Activated naive CD4-positive, alpha-beta T cell treated with anti-CD3 and anti-CD28 coated beads for 36 hours (primary cell): ENCODE data around the gene SLC35E1. TPM values are rescaled to one million over a fixed set of nuclear protein-coding genes. Genes with fewer than 3 reads are reported as not detected.
A peak's percentile ranks its signal among the peaks of the same experiment; 100 is the strongest.

Experiments
- CTCF ChIA-PET: fragments of 350-600 bp; sonication (Branson Sonifier 250); formaldehyde crosslinking; loops from one replicate; lab custom pipeline; 2021; ENCODE audit warnings: antibody characterized with exemption; lab: Charles Lee
- DNase-seq: peaks from one replicate; pipeline ENCODE4 v3.0.0-alpha.2; 2020
- H3K27ac Mint-ChIP-seq: one replicate; pipeline ENCODE4 v1.8.0; 2021; ENCODE audit warnings: mild to moderate bottlenecking, mixed read lengths
- H3K27me3 Mint-ChIP-seq: one replicate; pipeline ENCODE4 v1.8.0; 2021; ENCODE audit warnings: low read depth, mixed read lengths
- H3K36me3 Mint-ChIP-seq: one replicate; pipeline ENCODE4 v1.8.0; 2021; ENCODE audit warnings: low read depth, mixed read lengths
- H3K4me1 Mint-ChIP-seq: one replicate; pipeline ENCODE4 v1.8.0; 2021; ENCODE audit warnings: low read depth, mixed read lengths
- H3K4me3 Mint-ChIP-seq: one replicate; pipeline ENCODE4 v1.8.0; 2021; ENCODE audit warnings: mild to moderate bottlenecking, moderate library complexity, mixed read lengths
- H3K9me3 Mint-ChIP-seq: one replicate; pipeline ENCODE4 v1.8.0; 2021; ENCODE audit warnings: mixed read lengths
- intact Hi-C: fragments of 100-400 bp; cut with micrococcal nuclease; formaldehyde crosslinking; loops from one replicate; pipeline ENCODE4 v1.15.1; 2023
- total RNA-seq, 2 experiments: library from RNA; stranded (reverse); gene quantifications; one replicate each; pipeline ENCODE4 v1.2.3, GENCODE V29; 2021

Gene SLC35E1
- total RNA-seq, 2 experiments from 2014 or later = 21.7 to 22.1 TPM

DNA sequence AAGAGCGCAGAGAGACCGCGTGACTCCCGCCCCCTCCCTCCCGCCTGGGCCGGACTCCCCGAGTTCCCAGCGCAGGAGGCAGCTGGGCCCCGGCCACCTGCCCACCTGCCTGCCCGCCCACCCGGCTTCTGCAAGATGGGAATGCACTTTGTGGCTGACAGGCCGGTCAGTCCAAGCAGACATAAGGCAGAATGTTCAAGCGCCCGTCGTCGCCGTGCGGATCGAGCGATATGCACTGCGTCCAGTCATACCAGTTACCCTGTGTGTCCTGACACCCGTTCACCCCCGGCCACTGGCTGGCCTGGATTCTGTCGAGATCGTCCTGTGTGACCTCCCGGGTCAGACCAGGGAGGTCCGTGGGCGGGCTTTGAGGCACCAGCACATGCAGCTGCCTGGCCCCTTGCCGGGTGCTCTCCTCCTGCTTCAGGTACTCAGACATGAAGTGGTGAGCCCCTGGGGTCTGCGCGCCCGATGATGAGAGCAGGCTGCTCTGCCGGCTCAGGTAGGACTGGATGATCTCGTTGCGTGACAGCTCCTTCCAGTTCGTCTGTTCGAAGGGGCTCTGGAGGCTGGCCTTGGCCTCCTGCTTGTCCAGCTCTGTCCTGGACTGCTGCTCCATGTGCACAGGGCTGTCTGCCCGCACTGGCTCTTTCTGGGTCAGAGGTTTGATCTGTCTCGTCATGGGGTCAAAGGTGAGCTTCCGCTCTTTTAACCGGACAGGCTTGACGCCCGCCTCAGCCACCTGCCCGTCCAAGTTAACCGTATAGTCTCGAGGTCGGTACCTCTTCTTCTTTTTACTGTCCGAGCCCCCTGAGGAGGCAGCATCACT lies 3.9 kb upstream of the SLC35E1 start:
- H3K36me3 Mint-ChIP-seq = peaks cover 13% of the 10 kb centered on the region
- intact Hi-C loops = no loop called here
- no peaks in the 10 kb centered on the region for H3K9me3 Mint-ChIP-seq
- H3K27me3 Mint-ChIP-seq = no peaks in the 10 kb centered on the region
- no peak overlapping the region for H3K27ac Mint-ChIP-seq
- H3K4me3 Mint-ChIP-seq = no peak overlapping the region
- DNase-seq = no peak
- CTCF ChIA-PET = interaction anchor here (1.0 kb wide), 1 partner anchor 8 kb away, joined by 3 read pairs; no protein-coding TSS in a partner anchor
- H3K4me1 Mint-ChIP-seq = peaks cover 46% of the 10 kb centered on the region

DNA sequence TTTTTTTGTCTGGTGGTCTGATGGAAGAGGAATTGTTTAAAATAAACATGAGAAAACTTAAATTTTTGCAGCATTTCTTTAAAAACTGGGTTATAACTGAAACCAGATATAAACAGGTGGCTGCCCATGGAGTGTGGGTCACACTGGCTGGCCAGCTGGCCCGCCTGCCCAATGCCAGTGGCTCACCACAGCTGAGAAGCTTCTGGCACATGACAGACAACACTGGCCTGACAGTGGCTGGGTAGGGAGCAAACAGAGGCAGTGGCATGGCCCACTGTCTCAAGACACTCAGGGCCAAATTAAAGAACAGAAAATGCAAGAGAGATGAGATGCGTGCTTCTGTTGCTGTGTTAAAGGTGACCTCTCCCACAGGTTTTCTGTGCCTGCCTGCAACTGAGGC lies 3.1 kb upstream of the SLC35E1 start:
- no peaks in the 10 kb centered on the region for H3K27me3 Mint-ChIP-seq
- DNase-seq = no peak
- no peaks in the 10 kb centered on the region for H3K9me3 Mint-ChIP-seq
- intact Hi-C loops = no loop called here
- peaks cover 13% of the 10 kb centered on the region for H3K36me3 Mint-ChIP-seq
- H3K4me1 Mint-ChIP-seq = peaks cover 49% of the 10 kb centered on the region
- CTCF ChIA-PET = interaction anchor here (1.0 kb wide), 1 partner anchor 9 kb away, joined by 3 read pairs; no protein-coding TSS in a partner anchor
- H3K27ac Mint-ChIP-seq = peak overlapping the region; percentile 69
- H3K4me3 Mint-ChIP-seq = no peak overlapping the region

DNA sequence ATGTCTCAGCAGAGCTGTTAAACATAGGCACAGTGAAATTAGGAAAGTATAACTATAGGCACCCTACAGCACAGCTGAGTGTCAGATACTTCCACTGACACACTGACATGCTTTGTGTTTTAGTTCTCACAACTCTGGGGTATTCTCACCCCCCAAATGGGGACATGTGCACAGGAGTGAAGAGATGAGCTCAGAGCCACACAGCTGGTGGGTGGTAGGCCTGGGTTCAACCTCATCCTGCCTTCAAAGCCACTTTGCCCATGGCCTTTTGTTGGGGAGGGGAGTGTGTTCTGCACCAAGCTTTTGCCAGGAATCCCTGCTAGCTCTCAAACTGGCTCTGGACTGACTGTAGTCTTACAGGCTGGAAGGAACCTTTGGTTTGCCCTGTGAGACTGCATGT lies 1.7 kb upstream of the SLC35E1 start:
- Mint-ChIP-seq H3K36me3 (peaks cover 13% of the 10 kb centered on the region), H3K27ac (peak overlapping the region; percentile 69), H3K27me3 (no peaks in the 10 kb centered on the region), H3K4me1 (peaks cover 50% of the 10 kb centered on the region), H3K4me3 (peak overlapping the region; percentile 93), H3K9me3 (no peaks in the 10 kb centered on the region)
- CTCF ChIA-PET = interaction anchor here (1.8 kb wide), 1 partner anchor 10 kb away, joined by 9 read pairs; no protein-coding TSS in a partner anchor
- no peak for DNase-seq
- intact Hi-C loops = no loop called here

DNA sequence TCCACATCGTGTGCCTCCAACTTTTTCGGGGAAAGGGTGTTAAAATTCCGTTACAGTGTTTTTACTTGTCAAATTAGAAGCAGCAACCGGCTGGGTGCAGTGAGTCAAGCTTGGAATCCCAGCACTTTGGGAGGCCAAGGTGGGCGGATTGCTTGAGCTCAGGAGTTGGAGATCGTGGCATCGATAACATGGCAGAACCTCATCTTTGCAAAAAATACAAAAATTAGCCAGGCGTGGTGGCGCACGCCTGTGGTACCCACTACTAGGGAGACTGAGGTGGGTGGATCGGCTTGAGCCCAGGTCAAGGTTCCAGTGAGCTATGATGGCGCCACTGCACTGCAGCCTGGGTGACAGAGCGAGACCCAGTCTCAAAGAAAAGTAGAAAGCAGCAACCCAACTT lies 1.1 kb upstream of the SLC35E1 start:
- no peaks in the 10 kb centered on the region for H3K9me3 Mint-ChIP-seq
- intact Hi-C loops = no loop called here
- H3K36me3 Mint-ChIP-seq = peaks cover 13% of the 10 kb centered on the region
- no peaks in the 10 kb centered on the region for H3K27me3 Mint-ChIP-seq
- CTCF ChIA-PET = interaction anchor here (0.8 to 1.8 kb wide), 2 partner anchors 11 to 14 kb away, joined by 3 to 9 read pairs; no protein-coding TSS in a partner anchor
- H3K4me1 Mint-ChIP-seq = peaks cover 54% of the 10 kb centered on the region
- DNase-seq = no peak
- H3K4me3 Mint-ChIP-seq = peak overlapping the region; percentile 93
- peak overlapping the region; percentile 91 for H3K27ac Mint-ChIP-seq

DNA sequence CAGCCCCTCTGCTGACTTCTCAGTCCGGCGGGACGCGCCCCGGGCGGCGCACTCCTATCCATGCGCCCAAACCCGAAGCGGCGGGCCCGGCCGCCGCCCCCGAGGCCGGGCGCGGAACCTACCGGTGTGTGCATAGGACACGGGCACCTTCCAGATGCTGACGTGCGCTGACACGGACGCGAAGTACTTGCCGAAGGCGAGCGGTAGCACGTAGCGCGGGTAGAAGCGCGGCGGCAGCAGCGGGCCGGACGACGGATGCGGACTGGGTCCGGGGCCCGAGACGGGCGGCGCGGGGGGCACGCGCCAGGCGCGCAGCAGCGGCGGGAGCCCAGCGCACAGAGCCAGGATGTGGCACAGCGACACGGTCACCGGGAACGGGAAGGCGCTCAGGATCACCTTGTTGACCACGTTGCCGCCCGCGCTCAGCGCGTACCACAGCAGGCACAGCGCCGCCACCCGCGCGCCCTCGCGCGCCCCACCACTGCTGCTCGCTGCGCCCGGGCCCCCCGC lies 338 bp downstream of the SLC35E1 start:
- peaks cover 20% of the 10 kb centered on the region for H3K36me3 Mint-ChIP-seq
- CTCF ChIA-PET = no interaction called here
- H3K27me3 Mint-ChIP-seq = no peaks in the 10 kb centered on the region
- peak overlapping the region; percentile 83 for H3K4me3 Mint-ChIP-seq
- peak; percentile 57 for DNase-seq
- intact Hi-C loops = loop anchor here (1.0 kb wide), 2 partner anchors 12 to 56 kb away; partner anchors contain the start of gene MED26
- H3K4me1 Mint-ChIP-seq = peaks cover 54% of the 10 kb centered on the region
- H3K9me3 Mint-ChIP-seq = no peaks in the 10 kb centered on the region
- no peak overlapping the region for H3K27ac Mint-ChIP-seq

DNA sequence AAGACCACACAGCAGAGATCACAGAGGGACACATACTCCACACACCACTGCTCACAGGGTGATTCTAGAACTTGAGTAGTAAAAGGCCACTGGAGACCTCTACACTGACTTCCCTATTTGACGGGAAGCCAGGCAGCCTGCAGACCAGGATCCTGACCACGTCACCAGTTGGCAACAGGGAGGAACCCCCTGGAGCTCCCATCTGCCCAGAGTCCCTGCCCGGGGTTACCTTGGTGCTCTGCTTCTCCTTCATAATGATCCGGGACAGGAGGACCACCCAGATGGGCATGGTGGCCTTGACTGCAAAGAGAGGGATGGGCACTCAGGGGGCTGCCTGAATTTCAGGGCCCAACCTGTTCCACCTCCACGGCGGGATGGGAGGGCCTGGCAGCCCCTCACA lies 932 bp downstream of the SLC35E1 start:
- Mint-ChIP-seq H3K9me3 (no peaks in the 10 kb centered on the region), H3K36me3 (peaks cover 23% of the 10 kb centered on the region), H3K27ac (no peak overlapping the region), H3K4me1 (peaks cover 59% of the 10 kb centered on the region), H3K27me3 (no peaks in the 10 kb centered on the region), H3K4me3 (peak overlapping the region; percentile 83)
- CTCF ChIA-PET = no interaction called here
- intact Hi-C loops = no loop called here
- no peak for DNase-seq

DNA sequence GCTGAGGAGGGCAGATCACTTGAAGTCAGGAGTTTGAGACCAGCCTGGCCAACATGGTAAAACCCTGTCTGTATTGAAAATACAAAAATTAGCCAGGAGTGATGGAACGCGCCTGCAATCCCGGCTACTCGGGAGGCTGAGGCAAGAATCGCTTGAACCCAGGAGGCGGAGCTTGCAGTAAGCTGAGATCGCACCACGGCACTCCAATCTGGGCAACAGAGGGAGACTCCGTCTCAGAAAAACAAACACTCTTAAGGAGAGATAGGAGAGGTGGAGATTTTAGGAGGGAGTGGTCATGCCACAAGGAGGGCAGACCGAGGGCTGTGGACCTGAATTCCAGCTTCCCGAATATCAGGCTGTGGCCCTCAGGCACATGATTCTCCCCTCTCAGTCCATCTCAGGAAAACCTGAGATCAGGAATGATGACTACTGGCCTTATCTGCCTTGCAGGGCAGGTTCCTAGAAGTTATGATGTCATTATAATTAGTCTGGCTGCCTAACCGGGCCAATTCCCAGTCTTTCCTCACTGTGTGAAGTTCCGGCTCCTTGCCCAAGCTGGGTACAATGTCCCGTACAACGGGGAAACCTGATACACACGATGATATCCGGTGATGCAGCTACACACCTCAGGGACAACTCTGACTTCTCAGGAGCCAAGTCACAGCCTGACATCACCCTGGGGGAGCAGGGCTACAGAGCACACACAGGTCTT lies 2.5 kb downstream of the SLC35E1 start:
- no peak overlapping the region for H3K27ac Mint-ChIP-seq
- H3K27me3 Mint-ChIP-seq = no peaks in the 10 kb centered on the region
- H3K9me3 Mint-ChIP-seq = no peaks in the 10 kb centered on the region
- DNase-seq = no peak
- peaks cover 27% of the 10 kb centered on the region for H3K36me3 Mint-ChIP-seq
- peak overlapping the region; percentile 9 for H3K4me3 Mint-ChIP-seq
- intact Hi-C loops = no loop called here
- peaks cover 55% of the 10 kb centered on the region for H3K4me1 Mint-ChIP-seq
- CTCF ChIA-PET = no interaction called here

DNA sequence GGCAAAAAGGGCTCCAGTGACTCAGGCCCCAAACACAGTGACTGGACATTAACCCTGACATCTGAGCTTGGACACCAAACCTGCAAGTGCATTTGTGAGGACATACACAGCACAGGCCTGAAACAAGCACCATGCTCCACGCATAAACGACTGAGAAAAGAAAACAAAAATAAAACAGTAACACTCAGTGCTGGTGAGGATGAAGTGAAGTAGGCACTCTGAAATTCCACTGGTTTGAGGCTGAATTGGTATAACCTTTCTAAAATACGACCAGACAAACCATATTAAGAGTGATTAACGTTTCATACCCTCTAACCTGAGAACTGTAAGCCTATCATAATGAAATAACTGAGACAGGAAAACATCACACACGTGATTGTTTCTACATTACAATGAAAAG lies 5.5 kb downstream of the SLC35E1 start:
- Mint-ChIP-seq H3K9me3 (no peaks in the 10 kb centered on the region), H3K27me3 (no peaks in the 10 kb centered on the region), H3K36me3 (peaks cover 35% of the 10 kb centered on the region), H3K4me3 (no peak overlapping the region), H3K4me1 (peaks cover 37% of the 10 kb centered on the region), H3K27ac (peak overlapping the region; percentile 94)
- CTCF ChIA-PET = interaction anchor here (0.7 to 0.8 kb wide), 2 partner anchors 10 to 25 kb away, joined by 3 read pairs; no protein-coding TSS in a partner anchor
- intact Hi-C loops = loop anchor here (2.0 kb wide), 1 partner anchor 24 kb away; the partner anchor contains the start of gene CHERP
- no peak for DNase-seq

DNA sequence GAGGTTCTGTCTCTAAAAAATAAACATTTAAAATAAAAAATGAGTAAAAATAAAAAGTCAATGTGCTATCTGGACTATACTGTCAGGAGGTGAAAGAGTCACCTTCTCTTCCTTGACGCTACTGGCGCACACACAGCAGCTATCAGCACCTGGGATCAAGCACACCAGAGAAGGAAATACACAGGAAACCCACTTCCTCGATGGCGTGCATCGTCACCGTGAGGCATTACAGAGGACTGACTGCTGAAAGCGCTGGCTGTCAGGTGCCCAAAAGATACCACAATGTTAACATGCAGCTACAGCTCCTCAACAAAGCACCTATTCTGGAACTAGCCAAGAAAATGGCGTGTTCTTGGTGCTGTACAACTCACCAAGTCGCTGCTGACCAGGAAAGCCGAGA lies 6.1 kb downstream of the SLC35E1 start:
- peak overlapping the region; percentile 7 for H3K4me3 Mint-ChIP-seq
- intact Hi-C loops = loop anchor here (2.0 kb wide), 1 partner anchor 23 kb away; the partner anchor contains the start of gene CHERP
- no peaks in the 10 kb centered on the region for H3K9me3 Mint-ChIP-seq
- H3K27ac Mint-ChIP-seq = peak overlapping the region; percentile 94
- CTCF ChIA-PET = interaction anchor here (0.7 kb wide), 1 partner anchor 10 kb away, joined by 3 read pairs; no protein-coding TSS in a partner anchor
- no peaks in the 10 kb centered on the region for H3K27me3 Mint-ChIP-seq
- H3K36me3 Mint-ChIP-seq = peaks cover 40% of the 10 kb centered on the region
- H3K4me1 Mint-ChIP-seq = peaks cover 32% of the 10 kb centered on the region
- DNase-seq = peak; percentile 85

DNA sequence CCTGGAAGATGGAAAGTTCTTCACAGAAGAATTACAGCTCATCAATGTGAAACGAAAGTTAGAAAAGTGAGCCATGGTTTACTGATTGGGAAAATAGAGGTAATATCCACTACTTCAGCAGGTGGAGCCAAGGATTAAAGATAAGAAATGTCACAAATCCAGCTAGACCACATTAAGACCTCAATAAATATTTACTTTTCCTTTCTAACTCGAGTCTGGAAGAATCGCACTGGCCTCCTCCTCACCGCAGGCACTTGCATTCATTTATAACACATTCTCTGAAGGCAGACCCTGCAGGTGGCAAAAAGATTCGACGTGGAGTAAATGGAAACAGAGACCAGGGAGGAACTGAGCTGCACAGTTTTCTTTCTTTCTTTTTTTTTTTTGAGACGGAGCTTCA lies 7.4 kb downstream of the SLC35E1 start:
- Mint-ChIP-seq H3K27me3 (no peaks in the 10 kb centered on the region), H3K27ac (no peak overlapping the region), H3K36me3 (peaks cover 45% of the 10 kb centered on the region), H3K9me3 (no peaks in the 10 kb centered on the region), H3K4me3 (no peak overlapping the region), H3K4me1 (peaks cover 20% of the 10 kb centered on the region)
- DNase-seq = no peak
- CTCF ChIA-PET = interaction anchor here (0.6 kb wide), 1 partner anchor 49 kb away, joined by 3 read pairs; no protein-coding TSS in a partner anchor
- intact Hi-C loops = no loop called here

DNA sequence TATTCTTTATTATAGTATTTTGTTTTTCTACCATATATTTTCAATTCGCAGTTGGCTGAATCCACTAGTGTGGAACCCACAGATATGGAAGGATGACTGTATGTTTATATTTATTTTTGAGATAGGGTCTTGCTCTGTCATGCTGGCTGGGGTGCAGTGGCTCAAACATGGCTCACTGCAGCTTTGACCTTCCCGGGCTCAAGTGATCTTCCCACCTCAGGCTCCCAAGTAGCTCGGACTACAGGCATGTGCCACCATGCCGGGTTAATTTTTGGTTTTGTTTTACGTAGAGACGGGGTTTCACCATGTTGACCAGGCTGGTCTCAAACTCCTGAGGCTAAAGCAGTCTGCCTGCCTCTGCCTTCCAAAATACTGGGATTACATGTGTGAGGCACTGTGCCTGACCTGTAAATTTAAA lies 9.6 kb downstream of the SLC35E1 start:
- no peaks in the 10 kb centered on the region for H3K27me3 Mint-ChIP-seq
- H3K9me3 Mint-ChIP-seq = no peaks in the 10 kb centered on the region
- H3K27ac Mint-ChIP-seq = peak overlapping the region; percentile 50
- peaks cover 12% of the 10 kb centered on the region for H3K4me1 Mint-ChIP-seq
- CTCF ChIA-PET = interaction anchor here (0.7 kb wide), 1 partner anchor 25 kb away, joined by 5 read pairs; no protein-coding TSS in a partner anchor
- H3K36me3 Mint-ChIP-seq = peaks cover 41% of the 10 kb centered on the region
- no peak overlapping the region for H3K4me3 Mint-ChIP-seq
- DNase-seq = no peak
- intact Hi-C loops = no loop called here

DNA sequence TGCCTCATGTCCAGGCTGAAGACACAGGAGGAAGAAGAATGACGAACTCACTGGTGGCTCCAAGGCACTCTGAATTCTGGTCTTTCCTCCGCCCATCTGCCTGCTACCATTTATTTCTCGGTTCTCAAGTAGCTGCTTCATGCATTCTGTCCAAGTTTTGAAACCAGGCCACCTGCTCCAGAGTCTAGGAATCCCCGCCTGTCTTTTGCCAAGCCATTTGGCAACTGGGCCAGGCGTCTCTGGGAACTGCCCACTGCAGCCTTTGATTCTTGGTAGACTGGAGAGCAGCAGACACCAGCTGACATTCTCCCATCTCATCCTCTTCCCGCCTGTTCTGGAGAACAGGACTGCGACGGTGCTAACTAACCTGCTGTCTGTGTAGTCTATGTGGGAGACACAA lies 10.8 kb downstream of the SLC35E1 start:
- no peaks in the 10 kb centered on the region for H3K27me3 Mint-ChIP-seq
- CTCF ChIA-PET = no interaction called here
- no peak overlapping the region for H3K4me3 Mint-ChIP-seq
- peaks cover 6% of the 10 kb centered on the region for H3K4me1 Mint-ChIP-seq
- intact Hi-C loops = no loop called here
- no peaks in the 10 kb centered on the region for H3K9me3 Mint-ChIP-seq
- DNase-seq = no peak
- peaks cover 36% of the 10 kb centered on the region for H3K36me3 Mint-ChIP-seq
- no peak overlapping the region for H3K27ac Mint-ChIP-seq
